HUES48 (cell line): Measurements from ENCODE around the gene GNB3.

ENCODE experiments used
- H3K27ac ChIP-seq: one replicate; pipeline ENCODE4 v1.7.0; 2013; ENCODE audit warnings: low read depth, low read length, inconsistent platforms
- H3K27me3 ChIP-seq: 2 replicates; pipeline ENCODE4 v1.6.1; 2013; ENCODE audit warnings: mild to moderate bottlenecking, low read length; ENCODE audit not compliant: control insufficient read depth, insufficient read depth
- H3K36me3 ChIP-seq: 2 replicates; pipeline ENCODE4 v1.6.1; 2013; ENCODE audit warnings: low read length; ENCODE audit not compliant: control insufficient read depth, insufficient read depth
- H3K4me1 ChIP-seq: 2 replicates; pipeline ENCODE4 v1.6.1; 2013; ENCODE audit warnings: mild to moderate bottlenecking, low read length; ENCODE audit not compliant: control insufficient read depth, insufficient read depth
- H3K4me3 ChIP-seq: 2 replicates; pipeline ENCODE4 v1.5.1; 2013; ENCODE audit warnings: mild to moderate bottlenecking, low read depth, low read length
- H3K9ac ChIP-seq: 2 replicates; pipeline ENCODE4 v1.6.1; 2013; ENCODE audit warnings: mild to moderate bottlenecking, low read depth, low read length, moderate library complexity
- H3K9me3 ChIP-seq: 2 replicates; pipeline ENCODE4 v1.6.1; 2013; ENCODE audit warnings: low read length; ENCODE audit not compliant: control insufficient read depth, insufficient read depth

The GNB3 gene

DNA sequence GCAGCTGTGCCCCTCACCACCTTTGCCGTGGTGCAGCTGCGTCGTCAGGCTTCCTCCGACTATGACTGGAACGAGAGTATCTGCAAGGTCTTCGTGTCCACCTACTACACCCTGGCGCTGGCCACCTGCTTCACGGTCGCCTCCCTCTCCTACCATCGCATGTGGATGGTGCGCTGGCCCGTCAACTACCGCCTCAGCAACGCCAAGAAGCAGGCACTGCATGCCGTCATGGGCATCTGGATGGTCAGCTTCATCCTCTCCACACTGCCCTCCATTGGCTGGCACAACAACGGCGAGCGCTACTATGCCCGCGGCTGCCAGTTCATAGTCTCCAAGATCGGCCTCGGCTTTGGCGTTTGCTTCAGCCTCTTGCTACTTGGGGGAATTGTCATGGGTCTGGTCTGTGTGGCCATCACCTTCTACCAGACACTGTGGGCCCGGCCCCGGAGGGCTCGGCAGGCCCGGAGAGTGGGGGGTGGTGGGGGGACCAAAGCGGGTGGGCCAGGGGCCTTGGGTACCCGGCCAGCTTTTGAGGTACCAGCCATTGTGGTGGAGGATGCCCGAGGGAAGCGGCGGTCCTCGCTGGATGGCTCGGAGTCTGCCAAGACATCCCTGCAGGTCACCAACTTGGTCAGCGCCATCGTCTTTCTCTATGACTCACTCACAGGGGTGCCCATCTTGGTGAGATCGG, 16.5 kb upstream of the GNB3 start:
- H3K4me3 ChIP-seq = no peak overlapping the region
- no peaks in the 10 kb centered on the region for H3K9me3 ChIP-seq
- H3K27ac ChIP-seq = no peak overlapping the region
- no peaks in the 10 kb centered on the region for H3K36me3 ChIP-seq
- no peak overlapping the region for H3K9ac ChIP-seq
- H3K27me3 ChIP-seq = peaks cover 63% of the 10 kb centered on the region
- H3K4me1 ChIP-seq = peaks cover 33% of the 10 kb centered on the region

DNA sequence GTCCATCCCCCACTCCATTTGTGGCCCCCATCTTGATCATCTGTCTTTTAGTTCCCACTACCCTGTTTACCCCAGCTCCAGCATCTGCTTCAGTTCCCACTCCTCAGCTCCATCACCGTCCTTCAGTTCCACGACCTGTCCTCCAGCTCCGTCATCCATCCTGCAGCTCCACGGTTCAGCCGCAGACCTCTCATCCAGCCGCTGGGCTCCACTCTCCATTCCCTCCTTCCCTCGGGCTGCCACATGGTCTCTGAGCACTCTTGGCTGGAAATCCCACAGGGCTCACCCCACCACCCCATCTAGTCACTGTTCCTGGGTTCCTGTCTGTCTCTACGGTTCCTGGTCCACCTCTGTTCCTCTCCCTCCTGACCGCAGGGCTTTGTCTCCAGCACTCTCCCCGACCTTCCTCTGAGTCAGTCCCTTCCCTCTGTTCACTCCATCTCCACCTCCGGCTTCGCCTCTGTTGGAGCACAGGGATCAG, 15.8 kb upstream of the GNB3 start:
- H3K36me3 ChIP-seq = no peaks in the 10 kb centered on the region
- peaks cover 57% of the 10 kb centered on the region for H3K27me3 ChIP-seq
- H3K9ac ChIP-seq = no peak overlapping the region
- H3K27ac ChIP-seq = no peak overlapping the region
- H3K4me3 ChIP-seq = peak overlapping the region; percentile 60
- H3K9me3 ChIP-seq = no peaks in the 10 kb centered on the region
- peaks cover 36% of the 10 kb centered on the region for H3K4me1 ChIP-seq

DNA sequence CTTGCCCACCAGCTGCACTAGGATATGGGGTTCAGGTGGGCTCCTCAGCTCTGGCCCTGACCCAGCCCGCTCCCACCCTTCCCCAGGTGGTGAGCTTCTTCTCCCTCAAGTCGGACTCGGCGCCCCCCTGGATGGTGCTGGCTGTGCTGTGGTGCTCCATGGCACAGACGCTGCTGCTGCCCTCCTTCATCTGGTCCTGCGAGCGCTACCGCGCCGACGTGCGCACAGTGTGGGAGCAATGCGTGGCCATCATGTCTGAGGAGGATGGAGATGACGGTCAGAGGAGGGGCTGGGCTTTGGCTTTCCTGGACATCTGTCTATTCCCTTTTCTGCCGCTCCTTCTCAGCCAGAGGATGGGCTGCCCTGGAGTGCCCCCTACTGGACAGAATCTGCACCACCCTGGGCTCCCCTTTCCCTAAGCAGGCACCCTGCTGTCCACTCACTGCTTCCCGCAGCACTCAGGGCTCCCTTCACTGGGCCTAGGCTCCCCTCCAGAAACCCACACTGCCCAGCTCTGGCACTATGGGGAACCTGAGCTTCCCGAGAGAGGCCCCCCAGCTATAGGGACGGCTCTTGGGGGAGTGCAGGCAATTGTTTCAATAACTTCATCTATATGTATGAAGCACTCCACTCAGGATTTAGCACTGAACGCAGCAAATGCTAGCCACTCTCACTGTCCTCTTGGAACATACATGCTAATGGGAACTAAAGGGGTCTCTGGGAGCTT, 15.2 kb upstream of the GNB3 start:
- H3K4me1 ChIP-seq = peaks cover 33% of the 10 kb centered on the region
- H3K36me3 ChIP-seq = peaks cover 5% of the 10 kb centered on the region
- H3K9me3 ChIP-seq = no peaks in the 10 kb centered on the region
- peaks cover 51% of the 10 kb centered on the region for H3K27me3 ChIP-seq
- no peak overlapping the region for H3K27ac ChIP-seq
- H3K9ac ChIP-seq = no peak overlapping the region
- peak overlapping the region; percentile 60 for H3K4me3 ChIP-seq

DNA sequence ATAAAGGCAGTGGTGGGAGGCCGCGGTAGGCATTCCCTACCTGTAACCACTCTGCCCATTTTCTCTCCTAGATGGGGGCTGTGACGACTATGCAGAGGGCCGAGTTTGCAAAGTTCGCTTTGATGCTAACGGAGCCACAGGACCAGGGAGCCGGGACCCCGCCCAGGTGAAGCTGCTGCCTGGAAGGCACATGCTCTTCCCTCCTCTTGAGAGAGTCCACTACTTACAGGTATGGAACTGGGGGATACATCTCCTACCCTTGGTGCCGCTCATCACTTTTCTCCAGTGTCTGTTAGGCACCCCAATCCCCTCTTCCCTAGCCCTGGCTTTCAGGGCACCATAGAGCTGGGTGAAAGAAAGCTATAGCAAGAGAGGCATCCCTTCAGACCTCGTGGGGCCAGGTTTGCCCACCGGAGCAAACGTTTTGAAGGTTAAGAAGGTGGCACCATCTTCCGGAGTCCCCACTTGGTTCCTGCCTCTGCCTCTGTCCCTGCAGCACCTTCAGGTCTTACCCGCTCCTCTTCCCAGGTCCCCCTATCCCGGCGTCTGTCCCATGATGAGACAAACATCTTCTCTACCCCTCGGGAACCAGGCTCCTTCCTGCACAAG, 14.5 kb upstream of the GNB3 start:
- Histone ChIP-seq H3K4me1 (peaks cover 28% of the 10 kb centered on the region), H3K27ac (no peak overlapping the region), H3K27me3 (peaks cover 51% of the 10 kb centered on the region), H3K36me3 (peaks cover 12% of the 10 kb centered on the region), H3K9ac (no peak overlapping the region), H3K4me3 (no peak overlapping the region), H3K9me3 (no peaks in the 10 kb centered on the region)

- Histone ChIP-seq H3K27me3 (peaks cover 50% of the 10 kb centered on the region), H3K9ac (no peak overlapping the region), H3K27ac (no peak overlapping the region), H3K9me3 (no peaks in the 10 kb centered on the region), H3K4me1 (peaks cover 28% of the 10 kb centered on the region), H3K4me3 (0 out of 2 replicates have a peak overlapping the region, but pooled peaks have one; percentile 25), H3K36me3 (peaks cover 19% of the 10 kb centered on the region)
These were observed 13.8 kb upstream of the GNB3 start for GRCh38 chr12:6826734-6827436.

- H3K4me3 ChIP-seq = peak overlapping the region; percentile 25; the same call in 1 of the 2 replicates
- no peaks in the 10 kb centered on the region for H3K9me3 ChIP-seq
- no peak overlapping the region for H3K9ac ChIP-seq
- peak overlapping the region; percentile 22 for H3K27ac ChIP-seq
- peaks cover 44% of the 10 kb centered on the region for H3K27me3 ChIP-seq
- peaks cover 28% of the 10 kb centered on the region for H3K4me1 ChIP-seq
- peaks cover 24% of the 10 kb centered on the region for H3K36me3 ChIP-seq
These were observed 13.3 kb upstream of the GNB3 start for GRCh38 chr12:6827437-6827911.

- H3K4me3 ChIP-seq = peak within 1 kb of the TSS; percentile 90
- peaks cover 22% of the 10 kb centered on the region for H3K4me1 ChIP-seq
- no peaks in the 10 kb centered on the region for H3K9me3 ChIP-seq
- H3K27me3 ChIP-seq = peaks cover 37% of the 10 kb centered on the region
- H3K27ac ChIP-seq = peak within 1 kb of the TSS; percentile 22
- peak within 1 kb of the TSS; percentile 68 for H3K9ac ChIP-seq
- peaks cover 26% of the 10 kb centered on the region for H3K36me3 ChIP-seq
These were observed 12.5 kb upstream of the GNB3 start, which contains the start of gene P3H3 for GRCh38 chr12:6827982-6828780. Gene P3H3 (plus strand): TSS chr12:6828407. CDS start chr12:6828441, 34 bp downstream.

- H3K9me3 ChIP-seq = no peaks in the 10 kb centered on the region
- peak overlapping the region; percentile 90 for H3K4me3 ChIP-seq
- peak overlapping the region; percentile 24 for H3K27ac ChIP-seq
- peaks cover 21% of the 10 kb centered on the region for H3K4me1 ChIP-seq
- H3K27me3 ChIP-seq = peaks cover 31% of the 10 kb centered on the region
- peaks cover 34% of the 10 kb centered on the region for H3K36me3 ChIP-seq
- H3K9ac ChIP-seq = peak overlapping the region; percentile 68
These were observed 11.8 kb upstream of the GNB3 start for GRCh38 chr12:6828781-6829535.

DNA sequence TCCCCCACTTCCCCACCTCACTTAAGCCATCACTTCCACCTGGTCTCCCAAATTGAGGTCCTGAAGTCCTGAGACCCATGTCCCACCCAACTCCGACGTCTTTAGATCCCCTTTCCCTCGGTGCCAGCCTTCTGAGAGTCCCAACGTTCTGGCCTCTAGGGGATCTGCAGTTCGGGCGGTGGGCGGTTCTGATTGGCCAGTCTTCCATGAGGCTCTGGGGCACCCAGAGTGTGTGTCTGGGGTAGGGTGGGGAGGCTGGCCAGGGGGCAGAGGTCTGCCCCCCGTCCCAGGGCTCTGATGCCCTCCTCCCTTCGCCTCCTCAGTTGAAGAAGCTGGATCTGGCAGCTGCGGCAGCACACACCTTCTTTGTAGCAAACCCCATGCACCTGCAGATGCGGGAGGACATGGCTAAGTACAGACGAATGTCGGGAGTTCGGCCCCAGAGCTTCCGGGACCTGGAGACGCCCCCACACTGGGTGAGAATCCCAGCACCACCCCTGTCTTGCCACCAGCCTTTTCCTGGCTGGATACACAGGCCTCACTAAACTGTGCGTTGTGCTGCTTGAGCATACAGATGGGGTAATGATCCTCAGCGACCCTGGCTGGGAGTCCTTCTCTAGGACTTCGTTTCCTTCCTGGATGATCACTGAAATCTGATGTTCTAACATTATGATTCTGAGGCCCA, 11.0 kb upstream of the GNB3 start:
- Histone ChIP-seq H3K27ac (peak overlapping the region; percentile 24), H3K36me3 (peaks cover 39% of the 10 kb centered on the region), H3K9ac (peak overlapping the region; percentile 68), H3K4me1 (peaks cover 21% of the 10 kb centered on the region), H3K4me3 (peak overlapping the region; percentile 90), H3K27me3 (peaks cover 24% of the 10 kb centered on the region), H3K9me3 (no peaks in the 10 kb centered on the region)
